HG03175 (cell line): ENCODE data around the gene RNF112.

Source experiments
- ATAC-seq: cut with Tn5 transposase; IDR thresholded peaks from one replicate; pipeline ENCODE4 v1.9.1; 2021; ENCODE audit warnings: mild to moderate bottlenecking, moderate library complexity; ENCODE audit not compliant: unreplicated experiment

Gene RNF112

DNA sequence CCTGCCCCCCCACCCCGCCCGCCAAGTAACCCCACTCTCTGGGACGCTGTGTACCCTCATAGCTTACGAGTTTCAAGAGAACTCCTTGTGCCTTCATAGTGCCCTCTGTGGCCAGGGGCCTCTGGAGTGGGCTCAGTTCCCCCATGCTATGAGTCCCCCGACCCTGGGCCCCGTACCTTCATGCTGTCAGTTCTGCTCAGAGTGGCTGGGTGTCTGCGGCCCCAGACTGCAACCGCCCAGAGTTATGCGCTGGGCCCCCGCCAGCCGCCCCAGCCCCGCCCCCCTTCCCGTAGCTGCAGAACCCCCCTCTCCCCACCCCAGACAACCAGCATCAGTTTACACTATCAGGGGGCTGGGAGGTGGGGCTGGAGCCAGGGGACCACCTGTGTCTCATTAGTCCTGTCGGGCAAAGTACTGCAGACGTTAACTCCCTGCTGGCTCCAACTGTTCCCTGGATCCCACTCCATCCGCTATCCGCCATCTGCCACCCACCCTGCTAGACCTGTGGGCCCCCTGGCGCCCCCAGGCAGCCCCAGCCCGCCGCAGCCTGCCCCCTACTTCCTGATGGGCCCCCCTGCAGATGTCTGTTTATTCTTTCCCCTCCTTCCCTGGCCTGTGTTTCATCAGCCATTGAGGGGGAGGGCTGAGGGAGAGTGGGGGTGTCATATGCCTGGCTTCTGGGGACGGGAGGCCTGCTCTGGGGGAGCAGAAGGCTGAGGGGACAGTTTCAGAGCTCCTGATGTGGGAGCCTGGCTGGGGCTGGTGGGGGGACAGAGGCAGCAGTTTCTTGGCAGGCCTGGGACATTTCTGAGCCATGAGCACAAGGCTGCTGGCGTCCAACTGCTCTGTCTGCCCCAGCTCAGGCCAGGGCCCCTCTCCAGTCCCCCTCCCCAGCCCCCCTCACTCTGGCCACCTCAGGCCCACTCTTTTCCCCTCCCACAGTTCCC is 23.8 kb upstream of the RNF112 start, which contains the start of gene MFAP4:
Gene MFAP4, minus strand, starts transcription at position 217 of the 947 bp plus-strand sequence. Its CDS starts 35 bp downstream, at position 182.
- no peak for ATAC-seq

DNA sequence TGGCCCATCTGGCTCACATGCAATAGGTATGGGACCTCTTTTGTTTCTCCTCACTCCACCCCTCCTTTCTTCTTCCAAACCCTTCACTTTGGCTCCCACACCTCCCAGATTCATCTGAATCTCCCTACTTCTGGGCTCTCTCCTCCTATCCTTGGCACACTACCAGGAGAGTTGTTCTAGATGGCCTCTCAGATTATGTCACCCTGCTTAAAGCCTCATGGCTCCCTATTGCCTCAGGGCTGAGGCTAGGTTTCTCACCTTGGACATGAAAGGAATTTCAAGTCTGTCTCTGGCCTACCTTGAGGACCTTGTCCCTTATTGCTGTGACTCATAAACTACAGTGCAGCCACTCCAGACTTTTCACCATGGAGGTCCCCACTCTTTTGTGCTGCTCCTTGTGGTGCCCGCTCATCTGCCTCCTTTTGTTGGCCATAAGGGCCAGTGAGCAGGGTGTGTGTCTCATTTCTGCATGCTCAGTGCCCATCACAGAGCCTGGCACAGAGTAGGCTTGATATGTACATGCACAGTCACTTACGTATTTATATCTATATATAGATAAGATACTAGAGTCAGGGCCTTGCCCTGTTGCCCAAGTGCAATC is 23.0 kb upstream of the RNF112 start:
- no peak for ATAC-seq

GRCh38 chr17:19388791-19389785 is 21.9 kb upstream of the RNF112 start:
- ATAC-seq, result no peak

DNA sequence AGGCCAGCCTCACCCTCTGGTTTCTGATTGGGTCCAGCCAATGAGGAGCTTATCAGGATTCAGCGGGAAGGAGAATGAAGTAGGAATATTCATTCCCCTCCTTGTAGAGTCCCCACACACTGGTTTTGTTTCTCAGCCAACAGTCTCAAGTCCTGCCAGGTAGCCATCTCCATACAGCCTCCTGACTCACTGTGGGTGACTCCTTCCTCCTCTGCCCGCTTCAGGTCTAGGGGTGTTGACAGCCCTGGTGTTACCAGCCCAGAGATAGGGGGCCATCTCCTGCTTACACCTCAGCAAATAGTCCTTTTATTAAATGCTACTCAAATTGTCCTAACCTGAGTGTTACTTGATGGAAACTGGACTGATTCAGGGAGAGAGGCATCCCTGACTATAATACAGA is 20.1 kb upstream of the RNF112 start:
- ATAC-seq, result no peak

GRCh38 chr17:19391432-19391831 is 19.6 kb upstream of the RNF112 start:
- ATAC-seq, result no peak

- no peak for ATAC-seq
These were observed 18.7 kb upstream of the RNF112 start for GRCh38 chr17:19392303-19392702.

DNA sequence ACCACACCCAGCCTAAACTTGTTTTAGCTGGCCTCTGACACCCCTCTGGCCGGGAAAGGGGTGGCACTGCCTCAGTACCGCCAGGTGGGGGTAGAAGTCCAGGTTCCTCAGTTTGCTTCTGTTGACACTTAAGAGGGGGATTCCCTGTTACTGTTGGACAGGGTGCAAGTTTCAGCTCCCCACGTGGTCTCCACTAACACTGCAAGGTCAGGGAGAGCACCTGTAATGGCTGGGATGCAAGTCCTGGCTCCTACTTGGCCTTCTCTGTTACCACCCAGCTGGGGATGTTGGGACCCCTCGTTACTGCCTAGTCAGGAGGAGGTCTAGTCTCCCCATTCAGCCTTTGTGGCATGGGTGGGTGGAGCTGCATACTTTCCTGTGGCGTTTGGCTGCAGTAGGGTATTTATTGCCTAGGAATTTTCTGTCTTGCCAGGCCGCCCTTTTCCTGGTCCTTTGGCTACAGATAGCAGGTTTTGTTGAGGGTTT is 13.4 kb upstream of the RNF112 start:
- ATAC-seq, result no peak

DNA sequence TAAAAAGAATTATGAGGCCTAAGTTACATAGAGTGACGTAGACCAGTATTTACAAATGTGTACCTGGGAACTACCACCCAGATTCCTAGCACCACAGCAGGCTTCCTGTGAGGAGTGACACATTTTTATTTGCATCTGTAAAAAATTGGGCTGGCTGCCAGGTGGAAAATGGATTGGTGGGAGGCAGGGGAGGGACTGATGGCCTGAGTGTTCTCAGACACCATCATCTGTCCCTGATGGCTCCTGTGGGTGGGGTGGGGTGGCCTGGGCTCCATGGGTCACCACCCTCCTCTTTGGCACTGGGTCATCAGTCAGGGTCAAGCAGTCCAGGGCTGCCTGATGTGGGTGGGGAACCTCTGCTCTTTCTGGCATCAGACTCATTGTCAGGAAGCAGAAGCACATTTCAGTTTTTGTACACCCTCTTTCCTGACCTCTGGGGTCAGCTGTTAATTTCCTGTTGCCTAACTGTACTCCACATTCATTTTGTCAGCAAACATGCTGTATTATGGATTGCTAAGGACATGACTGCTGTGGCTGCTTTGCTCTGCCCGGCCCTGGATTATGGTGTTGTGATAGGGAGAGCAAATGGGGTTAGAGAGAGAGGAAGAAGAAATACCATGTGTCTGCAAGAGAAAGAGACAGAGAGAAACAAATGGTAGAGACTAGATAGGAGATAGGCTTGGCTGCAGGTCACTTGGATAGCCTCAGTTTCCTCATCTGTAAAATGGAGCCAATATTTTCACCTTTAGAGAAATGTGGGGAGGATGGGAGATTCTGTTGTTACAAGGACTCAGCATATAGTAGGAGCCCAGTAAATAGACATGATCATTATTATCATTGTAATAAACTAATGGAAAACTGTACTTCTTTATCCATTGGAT is 12.5 kb upstream of the RNF112 start:
- no peak for ATAC-seq

- no peak for ATAC-seq
These were observed 11.1 kb upstream of the RNF112 start for GRCh38 chr17:19399750-19400450.

GRCh38 chr17:19401321-19402010 is 9.6 kb upstream of the RNF112 start:
- no peak for ATAC-seq

GRCh38 chr17:19402171-19402570 is 8.9 kb upstream of the RNF112 start:
- no peak for ATAC-seq

DNA sequence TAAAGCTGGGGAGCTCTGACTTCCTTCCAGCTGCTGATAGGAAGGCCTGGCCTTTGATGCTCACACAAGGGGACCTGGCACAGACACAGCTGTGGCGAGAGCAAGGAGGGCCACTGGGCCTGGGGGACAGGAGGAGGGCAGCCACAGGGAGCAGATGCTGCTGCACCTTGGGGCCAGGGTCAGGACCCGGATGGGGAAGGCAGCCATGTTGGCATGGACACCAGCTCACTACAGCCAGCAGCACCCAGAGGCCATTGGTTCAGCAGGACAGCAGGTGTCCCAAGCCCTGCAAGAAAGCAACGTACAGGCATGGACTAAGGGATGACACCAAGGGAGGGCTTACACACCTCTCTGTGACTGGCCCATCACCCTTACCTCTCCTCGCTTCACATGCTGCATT is 8.0 kb upstream of the RNF112 start:
- no peak for ATAC-seq

DNA sequence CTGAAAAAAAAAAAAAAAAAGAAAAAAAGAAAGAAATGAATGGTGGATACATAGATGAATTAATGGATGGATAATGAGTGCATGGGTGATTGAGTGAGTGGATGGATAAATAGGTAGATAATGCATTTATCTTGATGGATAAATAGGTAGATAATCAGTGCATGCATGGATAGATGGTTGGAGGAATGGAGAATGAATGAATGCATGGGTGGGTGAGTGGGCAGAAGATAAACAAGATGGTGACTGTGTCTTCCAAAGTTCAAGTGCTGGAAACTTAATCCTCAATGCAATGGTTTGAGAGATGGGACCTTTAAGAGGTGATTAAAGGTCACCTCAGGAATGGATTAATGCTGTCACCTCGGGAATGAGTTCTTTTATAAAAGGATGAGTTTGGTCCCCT is 6.8 kb upstream of the RNF112 start:
- no peak for ATAC-seq

- no peak for ATAC-seq
These were observed 5.9 kb upstream of the RNF112 start for GRCh38 chr17:19405114-19405513.

- no peak for ATAC-seq
These were observed 3.3 kb upstream of the RNF112 start for GRCh38 chr17:19407601-19408345.

- no peak for ATAC-seq
These were observed 2.7 kb upstream of the RNF112 start for GRCh38 chr17:19408346-19408710.

DNA sequence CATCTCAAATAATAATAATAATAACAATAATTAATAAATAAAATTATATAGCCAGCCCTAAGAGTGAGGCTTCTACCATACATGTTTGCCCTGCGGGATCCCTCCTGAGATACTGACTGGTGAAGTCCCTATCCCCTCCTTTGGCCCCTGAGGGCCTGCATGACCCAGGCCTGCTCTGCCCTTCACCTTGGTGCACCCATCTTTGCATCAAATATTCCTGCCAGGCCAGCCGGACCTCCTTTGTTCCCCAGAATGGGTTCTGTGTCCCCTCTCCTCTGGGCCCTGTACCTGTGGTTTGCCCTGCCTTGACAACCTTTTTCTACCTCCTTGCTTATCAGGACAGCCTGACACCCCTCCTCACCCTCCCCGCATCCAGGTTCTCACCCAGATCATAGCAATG is 2.0 kb upstream of the RNF112 start:
- no peak for ATAC-seq

DNA sequence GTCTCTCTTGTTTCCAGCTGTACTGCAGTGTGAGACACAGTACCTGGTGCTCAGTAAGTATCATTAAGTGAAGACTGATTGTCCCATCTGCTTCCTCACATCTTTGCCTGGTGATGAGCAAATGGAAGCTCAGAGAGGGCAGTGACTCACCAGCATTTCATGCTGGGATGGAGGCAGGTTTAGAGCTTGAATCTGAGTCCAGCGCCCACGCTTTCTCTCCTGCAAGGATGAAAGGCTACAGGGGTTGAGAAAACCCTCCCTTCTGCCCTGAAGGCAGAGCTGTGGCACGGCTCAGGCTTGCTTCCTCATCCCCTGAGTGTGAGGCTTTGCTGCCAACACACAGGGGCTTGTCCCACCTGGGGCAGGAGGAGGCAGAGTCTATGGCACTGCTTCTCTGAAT is 1.5 kb upstream of the RNF112 start:
- ATAC-seq, result no peak
